Mesodermal cell (in vitro differentiated cells): Measurements from ENCODE around the gene CDK6.

Experiments
- H3K27ac ChIP-seq: 2 replicates; pipeline ENCODE4 v1.7.0; 2013; ENCODE audit warnings: mild to moderate bottlenecking, low read depth, low read length, moderate library complexity; ENCODE audit not compliant: severe bottlenecking
- H3K36me3 ChIP-seq: 2 replicates; pipeline ENCODE4 v1.7.1; 2013; ENCODE audit warnings: mild to moderate bottlenecking, low read length, moderate library complexity; ENCODE audit not compliant: control insufficient read depth, insufficient read depth
- H3K4me1 ChIP-seq: one replicate; pipeline ENCODE4 v1.7.1; 2013; ENCODE audit warnings: mild to moderate bottlenecking, low read length; ENCODE audit not compliant: insufficient read depth, control insufficient read depth, poor library complexity, severe bottlenecking
- H3K4me3 ChIP-seq: 2 replicates; pipeline ENCODE4 v1.7.0; 2013; ENCODE audit warnings: low read length, control low read depth, mild to moderate bottlenecking; ENCODE audit not compliant: insufficient read depth, poor library complexity, severe bottlenecking; ENCODE audit errors: extremely low read depth
- H3K9me3 ChIP-seq: 2 replicates; pipeline ENCODE4 v1.7.1; 2013; ENCODE audit warnings: mild to moderate bottlenecking, low read length, moderate library complexity; ENCODE audit not compliant: control insufficient read depth
- WGBS, 2 experiments: methylation state at CpG; one replicate each; pipeline ENCODE4 v1.1.5; 2013; ENCODE audit warnings: missing lambda C conversion rate in 2 of 2; ENCODE audit not compliant: insufficient coverage in 2 of 2; 5-methylcytosine and 5-hydroxymethylcytosine counted together

Gene CDK6

DNA sequence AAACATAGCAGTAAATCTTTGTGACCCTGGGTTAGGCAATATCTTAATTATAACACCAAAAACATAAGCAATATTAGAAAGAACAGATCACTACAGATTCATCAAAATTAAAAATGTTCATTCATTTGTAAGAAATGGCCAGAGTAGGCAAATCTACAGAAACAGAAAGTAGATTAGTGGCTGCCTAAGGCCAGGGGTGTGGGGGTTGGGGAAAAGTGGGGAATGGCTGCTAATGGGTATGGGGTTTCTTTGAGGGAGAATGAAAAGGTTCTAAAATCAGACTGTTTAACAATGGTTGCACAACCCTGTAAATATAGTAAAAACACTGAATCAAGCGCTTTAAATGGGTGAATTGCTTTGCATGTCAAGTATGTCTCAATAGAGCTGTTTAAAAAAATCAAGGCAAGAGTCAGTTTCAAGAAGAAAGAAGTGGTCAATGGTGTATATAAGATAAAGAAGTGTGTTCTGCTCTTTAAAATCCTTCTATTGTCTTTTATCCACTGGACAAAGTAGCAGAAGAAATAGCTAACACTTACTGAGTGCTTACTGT is 42.6 kb downstream of the CDK6 start:
- no CpG with 5 or more reads among the region's 1 CpG for WGBS, 2 experiments
- H3K36me3 ChIP-seq = peaks cover 16% of the 10 kb centered on the region
- peaks cover 13% of the 10 kb centered on the region for H3K9me3 ChIP-seq
- H3K4me1 ChIP-seq = peaks cover 16% of the 10 kb centered on the region
- H3K27ac ChIP-seq = no peak overlapping the region
- no peak overlapping the region for H3K4me3 ChIP-seq

DNA sequence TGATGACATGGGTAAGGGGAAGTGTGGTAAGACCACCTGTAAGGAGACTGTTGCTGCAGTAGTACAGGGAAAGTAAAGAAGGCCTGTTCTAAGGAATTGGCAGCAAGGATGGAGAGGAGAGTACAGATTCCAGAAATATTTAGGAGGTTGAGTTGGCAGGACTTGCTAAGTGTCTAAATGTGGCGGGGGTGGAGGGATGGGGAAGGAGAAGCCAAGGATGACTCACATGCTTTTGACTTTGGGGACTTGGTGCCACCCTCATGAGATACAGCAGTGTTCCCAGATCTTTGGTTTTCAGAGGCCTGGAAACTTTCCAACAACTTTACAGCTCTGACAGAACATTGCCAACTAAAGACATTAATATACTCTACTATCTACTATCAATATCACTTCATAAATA is 45.4 kb downstream of the CDK6 start:
- H3K9me3 ChIP-seq = peaks cover 21% of the 10 kb centered on the region
- 100% methylated on average over 1 of the region's 1 CpG for WGBS, 2 experiments
- no peak overlapping the region for H3K4me3 ChIP-seq
- H3K27ac ChIP-seq = peak overlapping the region; percentile 23
- peaks cover 19% of the 10 kb centered on the region for H3K36me3 ChIP-seq
- peaks cover 16% of the 10 kb centered on the region for H3K4me1 ChIP-seq

DNA sequence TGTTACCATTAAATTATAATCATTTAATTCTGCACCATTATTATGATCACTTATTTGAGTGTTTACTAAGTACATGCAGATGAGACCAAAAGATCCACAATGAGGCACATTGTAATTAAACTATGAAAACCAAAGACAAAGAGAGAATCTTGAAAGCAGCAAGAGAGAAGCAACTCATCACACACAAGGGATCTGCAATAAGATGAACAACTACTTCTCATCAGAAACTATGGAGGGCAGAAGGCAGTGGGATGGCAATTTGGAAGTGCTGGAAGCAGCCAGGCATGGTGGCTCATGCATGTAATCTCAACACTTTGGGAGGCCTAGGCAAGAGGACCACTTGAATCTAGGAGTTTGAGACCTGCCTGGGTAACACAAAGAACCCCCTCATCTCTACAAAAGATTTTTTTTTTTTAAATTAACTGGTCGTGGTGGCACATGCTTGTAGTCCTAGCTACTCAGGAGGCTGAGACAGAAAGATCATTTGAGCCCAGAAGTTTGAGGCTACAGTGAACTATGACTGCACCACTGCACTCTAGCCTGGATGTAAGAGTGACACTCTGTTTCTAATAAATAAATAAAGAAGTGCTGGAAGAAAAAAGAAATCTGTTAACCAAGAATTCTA is 47.7 kb downstream of the CDK6 start:
- Histone ChIP-seq H3K27ac (no peak overlapping the region), H3K4me1 (peaks cover 16% of the 10 kb centered on the region), H3K4me3 (no peak overlapping the region), H3K36me3 (peaks cover 22% of the 10 kb centered on the region), H3K9me3 (peaks cover 21% of the 10 kb centered on the region)
- WGBS, 2 experiments = 89% methylated on average over 1 of the region's 1 CpG

DNA sequence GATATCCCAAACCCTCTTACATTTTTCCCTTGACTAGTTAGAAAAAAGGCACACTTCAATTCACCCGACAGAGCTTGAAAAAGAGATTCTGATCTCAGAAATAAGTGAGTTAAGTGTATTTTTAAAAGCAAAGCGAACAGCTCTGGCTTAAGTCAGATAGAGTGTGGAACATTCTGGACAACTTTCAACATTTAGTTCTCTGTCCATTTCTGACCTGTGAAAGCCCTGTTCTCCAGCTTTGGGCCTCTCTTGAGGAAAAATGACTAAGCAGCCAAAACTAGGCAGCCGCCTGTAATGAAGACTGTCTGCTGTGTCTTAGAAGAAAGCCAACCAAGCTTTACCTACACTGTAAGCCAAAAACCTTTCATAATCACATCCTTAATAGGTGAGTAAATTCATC is 50.5 kb downstream of the CDK6 start:
- 73% methylated on average over 2 of the region's 3 CpGs; no CpG with 5 or more reads in 1 of the 2 experiments for WGBS, 2 experiments
- peaks cover 22% of the 10 kb centered on the region for H3K36me3 ChIP-seq
- peaks cover 7% of the 10 kb centered on the region for H3K4me1 ChIP-seq
- H3K9me3 ChIP-seq = peaks cover 21% of the 10 kb centered on the region
- no peak overlapping the region for H3K4me3 ChIP-seq
- H3K27ac ChIP-seq = peak overlapping the region; percentile 51

DNA sequence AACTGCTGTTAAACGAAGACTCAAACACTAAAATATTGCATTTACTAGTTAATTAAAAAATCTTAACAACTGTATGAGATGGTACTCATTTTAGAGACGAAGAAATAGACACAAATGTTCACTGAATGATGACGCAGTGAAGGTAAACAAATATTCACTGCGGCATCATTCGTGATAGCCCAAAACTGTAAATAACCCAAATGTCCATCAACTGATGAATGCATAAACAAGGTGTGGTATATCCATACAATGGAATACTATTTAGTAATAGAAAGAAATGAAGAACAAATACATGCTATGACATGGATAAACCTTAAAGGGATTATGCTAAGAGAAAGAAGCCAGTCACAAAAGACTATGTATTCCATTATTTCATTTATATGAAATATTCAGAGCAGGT is 51.4 kb downstream of the CDK6 start:
- H3K27ac ChIP-seq = no peak overlapping the region
- WGBS, 2 experiments = 93 to 100% methylated on average over 2 to 3 of the region's 5 CpGs
- peaks cover 25% of the 10 kb centered on the region for H3K36me3 ChIP-seq
- H3K4me1 ChIP-seq = no peaks in the 10 kb centered on the region
- H3K9me3 ChIP-seq = peaks cover 16% of the 10 kb centered on the region
- H3K4me3 ChIP-seq = no peak overlapping the region

DNA sequence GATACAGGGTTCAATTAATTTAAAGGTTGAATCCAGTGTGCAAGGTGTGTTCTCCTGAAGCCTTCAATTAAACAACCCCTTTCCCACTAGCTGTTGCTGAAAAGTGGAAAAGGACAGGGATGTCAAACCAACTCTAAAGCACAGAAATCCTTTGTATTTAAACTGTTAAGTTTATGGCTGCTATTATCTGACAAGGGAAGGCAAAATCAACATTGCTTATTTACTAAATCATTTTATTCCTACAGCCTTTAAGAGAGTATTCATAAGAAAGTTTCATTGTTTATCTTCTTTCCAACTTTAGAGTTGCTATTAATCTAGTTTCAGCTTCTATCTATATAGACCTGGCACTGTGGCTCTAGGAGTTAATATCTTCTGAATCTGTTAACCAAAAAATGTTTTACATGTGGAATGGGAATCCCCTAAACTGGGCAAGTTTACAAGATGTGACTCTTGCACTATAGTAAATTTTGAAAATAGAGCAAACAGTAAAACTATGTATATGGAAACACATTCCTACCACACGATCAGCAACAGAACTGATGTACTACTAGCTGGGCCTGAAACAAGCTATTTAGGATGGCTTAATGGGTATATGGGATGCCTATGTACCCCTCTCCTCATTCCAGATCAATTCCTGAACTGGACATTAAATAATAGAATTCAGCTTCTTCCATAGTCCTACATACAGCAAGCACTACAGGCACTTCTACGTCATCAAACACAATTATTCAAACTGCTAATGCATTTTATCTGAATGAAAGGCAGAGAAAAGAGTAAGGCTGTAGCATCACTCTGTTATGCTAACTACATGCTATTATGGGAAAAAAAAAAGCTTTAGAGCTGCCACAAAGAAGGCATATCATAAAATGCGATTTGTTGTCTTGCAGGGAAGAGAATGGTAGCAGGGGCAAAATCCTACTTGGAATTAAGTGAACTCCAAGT is 52.8 kb downstream of the CDK6 start:
- Histone ChIP-seq H3K27ac (no peak overlapping the region), H3K9me3 (peaks cover 6% of the 10 kb centered on the region), H3K36me3 (peaks cover 15% of the 10 kb centered on the region), H3K4me1 (no peaks in the 10 kb centered on the region), H3K4me3 (no peak overlapping the region)
- 100% methylated on average over 1 of the region's 3 CpGs; no CpG with 5 or more reads in 1 of the 2 experiments for WGBS, 2 experiments

DNA sequence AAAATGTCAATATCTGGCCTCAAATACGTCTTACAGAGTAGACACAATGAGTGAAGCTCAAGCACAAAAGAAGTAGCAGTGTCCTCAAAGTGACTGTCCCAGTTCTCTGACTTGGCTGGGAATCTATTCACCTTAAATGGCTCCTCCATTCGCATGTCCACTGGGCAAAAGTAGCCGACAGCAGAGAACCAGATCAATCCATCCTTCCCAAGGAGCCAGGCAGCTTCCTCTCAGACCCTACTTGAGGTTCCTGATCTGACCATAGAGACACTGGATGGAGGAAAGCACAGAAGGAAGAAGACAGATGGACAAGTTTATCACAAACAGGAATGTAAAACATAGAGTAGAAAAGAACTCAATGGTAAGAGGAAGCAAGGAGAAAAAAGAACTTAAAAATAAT is 53.5 kb downstream of the CDK6 start:
- H3K4me1 ChIP-seq = no peaks in the 10 kb centered on the region
- no peak overlapping the region for H3K4me3 ChIP-seq
- H3K9me3 ChIP-seq = no peaks in the 10 kb centered on the region
- WGBS, 2 experiments = 100% methylated on average over 1 of the region's 3 CpGs
- no peak overlapping the region for H3K27ac ChIP-seq
- peaks cover 17% of the 10 kb centered on the region for H3K36me3 ChIP-seq

DNA sequence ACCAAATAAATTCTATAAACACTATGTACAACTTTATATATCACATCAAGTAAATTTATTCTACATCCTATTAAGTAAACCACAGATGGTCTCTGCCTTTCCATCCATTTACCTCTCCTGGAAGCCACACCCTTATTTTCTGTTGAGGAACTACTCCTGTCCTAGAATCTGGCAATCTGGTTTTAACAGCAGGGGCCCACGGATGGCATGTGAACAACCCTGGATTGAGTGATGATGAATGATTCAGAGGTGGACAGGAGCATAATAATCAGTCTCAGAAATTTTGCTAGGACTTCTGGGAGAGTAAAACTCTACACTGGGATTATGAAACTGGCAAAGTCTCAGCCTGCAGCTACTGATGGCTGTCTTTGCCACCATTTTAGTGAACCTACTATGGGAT is 54.1 kb downstream of the CDK6 start:
- Histone ChIP-seq H3K27ac (no peak overlapping the region), H3K36me3 (peaks cover 23% of the 10 kb centered on the region), H3K4me3 (no peak overlapping the region), H3K9me3 (no peaks in the 10 kb centered on the region), H3K4me1 (no peaks in the 10 kb centered on the region)
- WGBS, 2 experiments = 89% methylated on average over 1 of the region's 1 CpG; no CpG with 5 or more reads in 1 of the 2 experiments

- WGBS, 2 experiments = 96 to 97% methylated on average over 2 to 3 of the region's 3 CpGs
Measured at GRCh38 chr7:92781117-92781720, 55.2 kb downstream of the CDK6 start.

DNA sequence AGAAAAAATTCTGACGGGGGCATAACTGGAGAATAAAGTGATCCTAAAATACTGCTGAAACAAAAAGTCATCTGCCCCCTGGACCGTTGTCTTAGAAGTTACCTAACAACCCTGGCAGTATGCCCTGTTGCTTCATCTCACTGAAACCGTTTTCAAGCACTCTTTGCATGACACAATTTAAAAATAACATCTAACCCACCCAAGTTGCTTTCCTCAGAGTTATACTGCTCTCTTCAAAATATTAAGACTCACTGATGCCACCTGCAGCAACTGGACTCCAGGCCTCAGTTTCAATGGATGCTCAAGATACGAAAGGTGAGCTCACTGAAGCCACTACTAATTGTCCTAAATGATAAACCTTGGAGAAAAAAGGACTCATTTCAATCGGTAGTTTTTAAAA is 57.4 kb downstream of the CDK6 start:
- no peak overlapping the region for H3K27ac ChIP-seq
- WGBS, 2 experiments = 90 to 91% methylated on average over 3 of the region's 5 CpGs
- H3K4me1 ChIP-seq = no peaks in the 10 kb centered on the region
- H3K9me3 ChIP-seq = no peaks in the 10 kb centered on the region
- H3K36me3 ChIP-seq = peaks cover 27% of the 10 kb centered on the region
- H3K4me3 ChIP-seq = no peak overlapping the region

More at GRCh38 chr7:92781117-92781720, 55.2 kb downstream of the CDK6 start:
- Histone ChIP-seq H3K4me3 (no peak overlapping the region), H3K9me3 (no peaks in the 10 kb centered on the region), H3K27ac (no peak overlapping the region), H3K36me3 (peaks cover 26% of the 10 kb centered on the region), H3K4me1 (no peaks in the 10 kb centered on the region)
